ENCODE measurements around the gene WWOX.

DNA sequence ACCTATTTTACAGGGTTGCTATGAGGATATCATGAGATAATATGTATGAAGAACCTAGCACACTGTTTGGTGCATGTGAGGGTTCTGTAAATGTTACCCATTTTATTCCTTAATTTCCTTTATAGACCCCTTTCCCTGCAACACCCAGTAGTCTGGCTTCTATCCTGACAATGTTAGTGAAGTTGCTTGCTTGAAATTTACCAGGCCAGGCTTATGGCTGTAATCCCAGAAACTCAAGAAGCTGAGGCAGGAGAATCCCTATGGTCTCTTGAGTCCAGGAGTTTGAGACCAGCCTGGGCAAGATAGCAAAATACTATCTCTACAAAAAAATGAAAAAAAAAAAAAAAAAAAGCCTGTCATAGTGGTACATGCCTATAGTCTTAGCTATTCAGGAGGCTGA lies 779.1 kb downstream of the WWOX start:
- no peak for TF ChIP-seq EZH2 (IDR thresholded peaks at IDR 0.05; ENCODE audit: low read length, unreplicated experiment)
- TF ChIP-seq, protein P1, sequence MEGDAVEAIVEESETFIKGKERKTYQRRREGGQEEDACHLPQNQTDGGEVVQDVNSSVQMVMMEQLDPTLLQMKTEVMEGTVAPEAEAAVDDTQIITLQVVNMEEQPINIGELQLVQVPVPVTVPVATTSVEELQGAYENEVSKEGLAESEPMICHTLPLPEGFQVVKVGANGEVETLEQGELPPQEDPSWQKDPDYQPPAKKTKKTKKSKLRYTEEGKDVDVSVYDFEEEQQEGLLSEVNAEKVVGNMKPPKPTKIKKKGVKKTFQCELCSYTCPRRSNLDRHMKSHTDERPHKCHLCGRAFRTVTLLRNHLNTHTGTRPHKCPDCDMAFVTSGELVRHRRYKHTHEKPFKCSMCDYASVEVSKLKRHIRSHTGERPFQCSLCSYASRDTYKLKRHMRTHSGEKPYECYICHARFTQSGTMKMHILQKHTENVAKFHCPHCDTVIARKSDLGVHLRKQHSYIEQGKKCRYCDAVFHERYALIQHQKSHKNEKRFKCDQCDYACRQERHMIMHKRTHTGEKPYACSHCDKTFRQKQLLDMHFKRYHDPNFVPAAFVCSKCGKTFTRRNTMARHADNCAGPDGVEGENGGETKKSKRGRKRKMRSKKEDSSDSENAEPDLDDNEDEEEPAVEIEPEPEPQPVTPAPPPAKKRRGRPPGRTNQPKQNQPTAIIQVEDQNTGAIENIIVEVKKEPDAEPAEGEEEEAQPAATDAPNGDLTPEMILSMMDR (conservative IDR thresholded peaks at IDR 0.05; ENCODE audit: low read depth, low read length), result no peak
- no peak for TF ChIP-seq EZH2phosphoT487 (IDR thresholded peaks at IDR 0.05; ENCODE audit: borderline replicate concordance, low read length)
